Stimulated activated CD8-positive, alpha-beta memory T cell treated with anti-CD3 and anti-CD28 coated beads, Interleukin-2, amount 100 ng/mL, for 48 hours (primary cell): ENCODE results near the gene DDA1.
A peak's percentile ranks its signal among the peaks of the same experiment; 100 is the strongest.
"Not testable (repeated sequence)": the region's sequence is repeated elsewhere in the genome, so short reads cannot be mapped to it uniquely, and the experiment has no call there.

Source experiments
- DNase-seq, 2 donors: peaks; one replicate each; pipeline ENCODE4 v3.0.0-alpha.2; 2020; ENCODE audit warnings: low read depth in 2 of 2

Gene DDA1

DNA sequence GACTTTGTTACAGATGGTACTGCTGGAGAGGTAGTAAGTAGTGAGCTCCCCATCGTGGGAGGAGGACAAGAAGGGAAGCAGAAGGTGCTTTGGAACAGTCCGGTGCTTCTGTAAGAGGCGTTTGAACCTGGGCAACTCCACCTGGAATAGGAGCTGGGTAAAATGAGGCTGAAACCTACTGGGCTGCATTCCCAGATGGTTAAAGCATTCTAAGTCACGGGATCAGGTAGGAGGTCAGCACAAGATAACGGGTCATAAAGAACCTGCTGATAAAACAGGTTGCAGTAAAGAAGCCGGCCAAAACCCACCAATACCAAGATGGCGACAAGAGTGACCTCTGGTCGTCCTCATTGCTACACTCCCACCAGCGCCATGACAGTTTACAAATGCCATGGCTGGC, 22.6 kb upstream of the DDA1 start:
- no peak for DNase-seq

DNA sequence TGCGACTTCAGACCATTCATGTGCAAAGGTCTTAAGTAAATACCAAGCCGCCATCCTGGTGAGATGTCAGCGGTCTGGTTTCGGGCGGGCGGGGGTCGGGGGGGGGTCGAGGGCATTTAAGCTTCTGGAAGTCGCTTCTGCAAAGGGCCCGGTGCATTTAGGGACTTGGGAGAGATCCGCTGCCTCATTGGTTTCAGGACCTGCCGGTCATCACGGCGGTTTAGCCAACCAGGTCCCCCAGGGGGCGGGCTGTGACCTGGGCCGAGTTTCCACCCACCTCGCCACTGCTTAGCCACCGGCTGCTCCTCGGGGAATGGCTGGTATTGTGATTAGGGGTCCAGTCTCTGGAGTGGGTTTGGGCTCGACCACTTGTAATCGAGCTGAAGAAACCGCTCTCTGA, 19.9 kb upstream of the DDA1 start:
- peak in 1 of 2 donors; percentile 59 for DNase-seq

GRCh38 chr19:17292301-17293074, 16.9 kb upstream of the DDA1 start:
- DNase-seq, result peak; percentile 78 to 84

DNA sequence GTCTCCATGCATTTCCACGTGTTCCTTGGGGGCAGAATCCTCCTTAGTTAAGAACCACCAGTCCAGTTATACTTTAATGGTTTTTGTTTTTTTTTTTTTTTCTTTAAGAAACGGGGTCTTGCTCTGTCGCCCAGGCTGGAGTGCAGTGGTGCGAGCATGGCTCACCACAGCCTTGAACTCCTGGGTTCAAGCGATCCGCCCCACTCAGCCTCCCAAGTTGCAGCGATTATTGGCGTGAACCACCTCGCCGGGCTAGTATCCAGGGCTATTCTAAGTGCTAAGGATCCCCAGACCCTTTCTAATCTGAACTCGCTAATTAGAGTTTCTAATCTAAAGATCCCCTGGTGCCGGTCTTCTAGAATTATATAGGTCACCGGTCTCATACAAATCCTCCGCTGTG, 15.8 kb upstream of the DDA1 start:
- no peak for DNase-seq

DNA sequence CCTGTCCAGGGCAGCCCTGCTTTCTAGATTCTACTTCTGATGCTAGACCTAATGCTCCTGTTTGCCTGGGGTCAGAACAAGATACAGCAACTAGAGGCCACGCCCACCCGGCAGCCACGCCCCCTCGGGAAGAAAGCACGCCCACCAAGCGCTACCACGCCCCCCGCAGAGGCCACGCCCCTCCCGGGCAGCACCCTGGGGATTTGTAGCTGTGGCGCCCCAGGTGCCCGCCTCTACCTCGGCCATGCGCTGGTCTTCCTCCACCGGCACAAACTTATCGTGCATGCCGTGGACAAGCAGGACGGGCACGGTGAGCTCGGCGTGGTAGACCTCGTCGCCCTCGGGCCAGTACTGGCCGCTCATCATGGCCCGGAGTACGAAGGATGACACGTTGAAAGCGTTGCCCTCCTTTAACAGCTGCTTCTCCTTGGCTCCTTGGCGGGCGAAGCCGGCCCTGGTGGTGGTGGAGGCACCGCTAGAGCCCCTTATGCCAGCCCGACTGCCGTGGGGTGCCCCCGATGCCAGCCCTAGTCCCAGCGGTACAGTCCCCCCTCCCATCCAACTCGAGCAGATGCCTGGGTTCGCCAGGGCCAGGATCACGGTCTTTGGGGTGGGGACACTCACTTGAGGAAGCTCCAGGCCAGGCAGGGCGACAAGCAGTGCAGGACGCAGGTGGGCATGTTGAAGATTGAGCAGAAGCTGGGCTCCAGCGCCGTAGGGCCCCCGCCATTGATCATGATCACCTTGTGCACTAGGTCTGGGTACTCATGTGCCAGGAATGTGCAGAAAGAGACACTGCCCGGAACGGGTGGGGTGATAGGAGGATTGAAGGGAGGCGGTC, 15.1 kb upstream of the DDA1 start:
- DNase-seq, result peak in 1 of 2 donors; percentile 67

DNA sequence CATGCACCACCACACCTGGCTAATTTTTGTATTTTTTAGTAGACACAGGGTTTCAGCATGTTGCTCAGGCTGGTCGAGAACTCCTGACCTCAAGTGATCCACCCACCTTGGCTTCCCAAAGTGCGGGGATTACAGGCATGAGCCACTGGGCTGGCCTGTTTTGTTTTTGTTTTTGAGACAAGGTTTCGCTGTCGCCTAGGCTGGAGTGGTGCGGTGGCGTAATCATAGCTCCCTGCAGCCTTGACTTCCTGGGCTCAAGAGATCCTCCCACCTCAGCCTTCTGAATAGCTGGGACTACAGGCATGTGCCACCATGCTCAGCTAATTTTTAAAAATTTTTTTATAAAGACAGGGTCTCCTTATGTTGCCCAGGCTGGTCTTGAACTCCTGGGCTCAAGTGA, 13.8 kb upstream of the DDA1 start:
- not testable (repeated sequence) for DNase-seq

GRCh38 chr19:17296273-17296672, 13.1 kb upstream of the DDA1 start:
- DNase-seq, result no peak

DNA sequence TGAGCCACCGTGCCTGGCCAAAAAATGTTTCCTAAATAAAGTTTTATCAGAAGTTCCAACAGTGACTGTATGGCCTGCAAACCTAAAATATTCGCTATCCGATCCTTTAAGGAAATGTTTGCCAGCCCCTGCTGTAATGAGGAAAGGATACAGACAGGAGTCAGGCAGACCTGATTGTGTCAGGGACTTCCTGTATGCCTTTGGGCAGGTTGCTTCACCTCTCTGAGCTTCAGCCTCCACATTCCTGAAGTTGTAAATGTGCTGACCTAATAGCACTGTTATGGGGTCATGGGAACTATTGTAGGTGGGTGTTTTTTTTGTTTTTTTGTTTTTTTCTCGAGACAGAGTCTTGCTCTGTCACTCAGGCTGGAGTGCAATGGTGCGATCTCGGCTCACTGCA, 12.4 kb upstream of the DDA1 start:
- no peak for DNase-seq

- no peak for DNase-seq
Measured at GRCh38 chr19:17300992-17301619, 8.3 kb upstream of the DDA1 start.

DNA sequence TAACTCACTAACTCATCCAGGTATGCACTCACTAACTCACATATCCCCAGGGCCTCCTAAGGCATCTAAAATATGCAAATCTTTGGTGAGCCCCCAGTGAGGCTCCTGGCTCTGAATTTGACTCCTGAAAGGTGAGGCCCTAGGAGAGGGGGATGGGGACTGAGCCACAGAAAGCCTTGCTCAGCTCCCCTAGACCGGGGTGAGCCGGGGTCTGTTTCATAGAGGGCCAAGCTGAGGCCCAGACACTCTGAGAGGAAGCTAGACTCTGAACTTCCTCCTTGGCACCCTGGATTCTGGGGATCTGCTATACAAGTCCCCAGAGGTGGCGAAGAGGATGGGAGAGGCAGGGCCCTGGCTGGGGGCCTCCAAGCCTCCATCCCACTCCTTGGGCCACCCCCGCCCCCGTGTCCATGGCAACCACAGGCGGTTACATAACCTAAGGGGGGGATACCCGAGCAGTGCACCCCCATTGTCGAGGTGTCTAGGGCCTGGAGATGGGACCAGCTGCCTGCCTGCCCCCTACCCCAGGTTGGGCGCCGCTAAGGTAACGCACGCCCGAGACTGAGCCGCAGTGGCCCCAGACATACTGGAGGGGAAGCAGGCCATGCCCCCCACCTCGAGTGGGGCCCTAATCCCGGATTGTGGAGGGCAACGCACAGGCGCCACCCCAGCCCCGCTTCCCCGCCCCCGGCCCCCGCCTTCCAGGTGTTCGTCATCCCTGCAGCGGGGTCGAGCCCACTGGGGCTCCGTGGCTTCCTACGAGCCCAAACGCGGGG, 6.8 kb upstream of the DDA1 start:
- DNase-seq, result no peak

- DNase-seq, result peak; percentile 89 to 93
Measured at GRCh38 chr19:17303167-17303939, 6.0 kb upstream of the DDA1 start, which contains the start of gene ABHD8. Gene ABHD8 (minus strand): TSS chr19:17303425. CDS start chr19:17301616, 1,809 bp downstream.

- DNase-seq, result no peak
Measured at GRCh38 chr19:17303940-17304267, 5.5 kb upstream of the DDA1 start.

DNA sequence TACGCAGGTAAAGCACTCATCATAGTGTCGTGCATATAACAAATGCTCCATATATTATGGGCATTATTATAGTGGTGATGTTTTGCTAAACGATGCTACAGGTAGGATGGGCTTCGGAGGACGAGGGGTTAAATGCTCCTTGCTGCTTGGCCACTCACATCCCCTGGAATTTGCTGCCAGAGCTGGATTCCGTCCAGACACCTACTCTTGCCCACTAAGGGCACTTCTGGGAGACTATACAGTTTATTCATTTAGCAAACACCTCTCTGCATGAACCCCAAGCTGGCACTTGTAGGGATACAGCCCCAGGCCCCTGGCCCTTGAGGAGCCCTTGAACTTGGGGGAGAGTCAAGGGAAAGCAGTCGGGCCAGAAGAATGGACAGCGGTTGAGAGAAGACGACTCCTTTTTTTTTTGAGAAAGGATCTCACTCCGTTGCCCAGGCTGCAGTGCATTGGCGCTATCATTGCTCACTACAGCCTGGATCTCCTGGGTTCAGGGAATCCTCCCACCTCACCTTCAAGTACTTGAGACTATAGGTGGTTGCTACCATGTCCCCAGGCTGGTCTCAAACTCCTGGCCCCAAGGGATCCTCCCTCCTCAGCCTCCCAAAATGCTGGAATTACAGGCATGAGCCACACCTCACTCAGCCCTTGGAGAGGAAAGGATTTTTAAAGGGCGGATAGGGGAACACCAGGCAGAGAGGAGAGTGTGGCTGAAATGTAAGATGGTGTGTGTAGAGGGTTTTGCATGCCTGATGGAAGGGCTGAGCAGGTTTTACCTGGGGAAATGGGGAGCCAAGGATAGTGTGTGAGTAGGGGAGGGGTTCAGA, 4.8 kb upstream of the DDA1 start:
- DNase-seq, result no peak

- no peak for DNase-seq
Measured at GRCh38 chr19:17305216-17305516, 4.2 kb upstream of the DDA1 start.

- peak; percentile 89 to 92 for DNase-seq
Measured at GRCh38 chr19:17305517-17306284, 3.7 kb upstream of the DDA1 start, which contains the start of gene MRPL34. Gene MRPL34 (plus strand): TSS chr19:17305872. CDS start chr19:17305893, 21 bp downstream.

DNA sequence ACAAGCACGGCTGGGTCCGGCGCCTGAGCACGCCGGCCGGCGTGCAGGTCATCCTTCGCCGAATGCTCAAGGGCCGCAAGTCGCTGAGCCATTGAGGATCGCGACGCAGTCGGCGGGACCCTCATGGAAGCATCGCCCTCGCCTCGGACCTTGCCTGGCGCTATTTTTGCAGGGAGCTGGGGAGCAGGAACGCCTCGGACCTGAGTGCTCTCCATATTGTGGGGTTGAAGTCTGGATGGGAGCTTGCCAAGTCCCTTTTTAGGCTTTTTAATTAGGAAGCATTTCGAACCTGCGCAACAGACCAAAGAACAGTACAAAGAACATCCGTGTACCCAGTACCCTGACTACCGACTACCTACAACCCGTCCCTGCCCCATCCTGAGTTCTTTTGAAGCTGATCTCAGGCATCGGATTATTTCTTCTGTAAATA, 3.1 kb upstream of the DDA1 start:
- no peak for DNase-seq

GRCh38 chr19:17307876-17308377, 1.4 kb upstream of the DDA1 start:
- no peak for DNase-seq

DNA sequence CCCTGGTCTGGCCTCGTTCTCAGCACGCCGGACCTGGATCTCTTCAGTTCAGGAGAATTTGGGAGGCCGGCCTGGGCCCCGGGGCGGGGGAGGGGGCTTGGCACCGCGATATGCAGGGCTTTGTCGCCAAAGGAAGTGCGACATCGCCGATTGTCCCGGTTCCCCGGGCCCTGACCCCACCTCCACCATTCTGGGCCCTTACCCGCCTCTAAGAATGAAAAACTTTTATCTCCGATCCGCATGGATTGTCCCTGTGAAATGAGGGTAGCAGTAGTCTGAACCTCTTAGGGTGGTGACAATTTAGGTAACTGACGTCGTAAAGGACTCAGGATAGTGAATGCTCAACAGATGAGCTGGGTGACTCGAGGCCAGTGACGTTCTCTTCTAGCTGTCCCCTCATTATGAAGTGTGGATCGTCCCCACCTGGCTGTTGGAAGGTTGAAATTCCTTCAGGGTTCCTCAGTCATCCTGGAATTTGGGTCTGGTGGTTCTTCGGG, 650 bp downstream of the DDA1 start:
- no peak for DNase-seq
